Calu3 (cell line): ENCODE results near the gene MYL6B. TPM values are rescaled to one million over a fixed set of nuclear protein-coding genes. Genes with fewer than 3 reads are reported as not detected.
"Not testable (repeated sequence)": the region's sequence is repeated elsewhere in the genome, so short reads cannot be mapped to it uniquely, and the experiment has no call there.

ENCODE experiments used
- BruUV-seq: library from RNA; stranded (reverse); fragments of 400-500 nt; replicated peaks from 2 replicates; lab custom pipeline; 2021; lab: Mats Ljungman, UMichigan
- CTCF ChIA-PET: fragments of 300-600 bp; sonication (Branson Sonifier 250); formaldehyde crosslinking; loops from one replicate; lab custom pipeline; 2022; ENCODE audit warnings: antibody characterized with exemption; lab: Charles Lee
- DNase-seq: peaks from one replicate; pipeline ENCODE4 v3.0.0; 2022
- H3K27ac Mint-ChIP-seq: one replicate; pipeline ENCODE4 v1.8.0; 2022; ENCODE audit warnings: mixed read lengths; ENCODE audit not compliant: unreplicated experiment
- H3K27me3 Mint-ChIP-seq: one replicate; pipeline ENCODE4 v1.8.0; 2022; ENCODE audit warnings: mixed read lengths; ENCODE audit not compliant: unreplicated experiment
- H3K36me3 Mint-ChIP-seq: one replicate; pipeline ENCODE4 v1.8.0; 2022; ENCODE audit warnings: mild to moderate bottlenecking, moderate library complexity, mixed read lengths; ENCODE audit not compliant: insufficient read depth, unreplicated experiment
- H3K4me1 Mint-ChIP-seq: one replicate; pipeline ENCODE4 v1.8.0; 2022; ENCODE audit warnings: mild to moderate bottlenecking, low read depth, mixed read lengths; ENCODE audit not compliant: unreplicated experiment
- H3K4me3 Mint-ChIP-seq: one replicate; pipeline ENCODE4 v1.8.0; 2022; ENCODE audit warnings: mild to moderate bottlenecking, low read depth, moderate library complexity, mixed read lengths; ENCODE audit not compliant: unreplicated experiment
- H3K9me3 Mint-ChIP-seq: one replicate; pipeline ENCODE4 v1.8.0; 2022; ENCODE audit warnings: low read depth, mixed read lengths; ENCODE audit not compliant: unreplicated experiment
- CTCF ChIP-seq: fragments of 200-600 bp; IDR thresholded peaks from one replicate; pipeline ENCODE4 v1.8.0; 2022; ENCODE audit warnings: antibody characterized with exemption; ENCODE audit not compliant: unreplicated experiment
- intact Hi-C: fragments of 100-400 bp; cut with micrococcal nuclease; formaldehyde crosslinking; loops from one replicate; pipeline ENCODE4 v1.10.0; 2022; ENCODE audit not compliant: unreplicated experiment
- total RNA-seq: library from RNA; stranded (reverse); gene quantifications from 2 replicates; pipeline ENCODE4 v1.2.3, GENCODE V29; 2022

The MYL6B gene
- total RNA-seq, 1 experiment from 2014 or later: 53.7 TPM

GRCh38 chr12:56110571-56110970 is 41.8 kb upstream of the MYL6B start:
- Mint-ChIP-seq H3K27ac (no peak overlapping the region), H3K4me1 (peaks cover 19% of the 10 kb centered on the region), H3K36me3 (peaks cover 92% of the 10 kb centered on the region), H3K9me3 (no peaks in the 10 kb centered on the region), H3K27me3 (no peaks in the 10 kb centered on the region), H3K4me3 (no peak overlapping the region)
- no TSS peak for BruUV-seq
- no peak for TF ChIP-seq CTCF
- DNase-seq: no peak
- CTCF ChIA-PET: no interaction called here
- intact Hi-C loops: no loop called here

GRCh38 chr12:56114084-56114483 is 38.3 kb upstream of the MYL6B start:
- peak overlapping the region; percentile 26 for H3K27ac Mint-ChIP-seq
- TF ChIP-seq CTCF: no peak
- no peak overlapping the region for H3K4me3 Mint-ChIP-seq
- CTCF ChIA-PET: no interaction called here
- no TSS peak for BruUV-seq
- peaks cover 92% of the 10 kb centered on the region for H3K36me3 Mint-ChIP-seq
- intact Hi-C loops: no loop called here
- H3K27me3 Mint-ChIP-seq: no peaks in the 10 kb centered on the region
- peaks cover 5% of the 10 kb centered on the region for H3K4me1 Mint-ChIP-seq
- no peak for DNase-seq
- no peaks in the 10 kb centered on the region for H3K9me3 Mint-ChIP-seq

- H3K36me3 Mint-ChIP-seq: peaks cover 83% of the 10 kb centered on the region
- intact Hi-C loops: loop anchor here (5.0 kb wide), 2 partner anchors 42 to 68 kb away; partner anchors contain the start of gene MYL6
- peak overlapping the region; percentile 100 for H3K27ac Mint-ChIP-seq
- H3K27me3 Mint-ChIP-seq: no peaks in the 10 kb centered on the region
- peak; percentile 45 for DNase-seq
- TF ChIP-seq CTCF: no peak
- peak overlapping the region; percentile 97 for H3K4me3 Mint-ChIP-seq
- BruUV-seq: no TSS peak
- H3K4me1 Mint-ChIP-seq: peaks cover 17% of the 10 kb centered on the region
- CTCF ChIA-PET: interaction anchor here (0.6 to 1.5 kb wide), 3 partner anchors 10 to 73 kb away, joined by 3 to 9 read pairs (median 4); partner anchors contain the start of gene PA2G4
- H3K9me3 Mint-ChIP-seq: no peaks in the 10 kb centered on the region
These were observed 37.1 kb upstream of the MYL6B start for GRCh38 chr12:56115329-56115728.

GRCh38 chr12:56116267-56117081 is 35.9 kb upstream of the MYL6B start, which contains the start of gene RPL41:
RPL41 (plus strand) TSS chr12:56116633.
- Mint-ChIP-seq H3K27me3 (no peaks in the 10 kb centered on the region), H3K36me3 (peaks cover 72% of the 10 kb centered on the region), H3K4me1 (peaks cover 17% of the 10 kb centered on the region), H3K27ac (peak within 1 kb of the TSS; percentile 100), H3K4me3 (peak within 1 kb of the TSS; percentile 97), H3K9me3 (no peaks in the 10 kb centered on the region)
- CTCF ChIA-PET: interaction anchor here (0.6 to 1.5 kb wide), 3 partner anchors 12 to 72 kb away, joined by 4 to 9 read pairs (median 4); partner anchors contain the start of gene PA2G4
- no TSS peak for BruUV-seq
- TF ChIP-seq CTCF: no peak
- intact Hi-C loops: loop anchor here (5.0 kb wide), 2 partner anchors 41 to 69 kb away; partner anchors contain the start of gene MYL6
- peak; percentile 96 for DNase-seq

GRCh38 chr12:56117082-56117706 is 35.2 kb upstream of the MYL6B start:
- not testable (repeated sequence) for H3K27me3 Mint-ChIP-seq, DNase-seq, H3K9me3 Mint-ChIP-seq
- Mint-ChIP-seq H3K4me1 (peaks cover 17% of the 10 kb centered on the region), H3K36me3 (peaks cover 67% of the 10 kb centered on the region), H3K27ac (peak overlapping the region; percentile 100), H3K4me3 (peak overlapping the region; percentile 97)
- intact Hi-C loops: loop anchor here (5.0 kb wide), 2 partner anchors 40 to 70 kb away; partner anchors contain the start of gene MYL6
- TSS peak; percentile 97 for BruUV-seq
- CTCF ChIA-PET: interaction anchor here (1.4 to 3.3 kb wide), 3 partner anchors 9 to 72 kb away, joined by 4 to 53 read pairs (median 16); partner anchors contain the start of genes ESYT1 and SMARCC2
